ENCODE measurements around the gene CALML3.

- TF ChIP-seq CTCF (conservative IDR thresholded peaks at IDR 0.05; ENCODE audit: low read length) (no peak), EZH2phosphoT487 (IDR thresholded peaks at IDR 0.05; ENCODE audit: borderline replicate concordance, low read depth, low read length) (no peak)
Observed at GRCh38 chr10:5555021-5555510, 30.3 kb downstream of the CALML3 start.
